NCI-H2196 treated with DMSO at 0.1 percent for 48 hours (cell line): ENCODE results near the gene RNLS.
"Not testable (repeated sequence)": the region's sequence is repeated elsewhere in the genome, so short reads cannot be mapped to it uniquely, and the experiment has no call there.

Experiments used
- DNase-seq: peaks from one replicate; lab custom pipeline; 2025; ENCODE audit not compliant: unreplicated experiment; lab: John Stamatoyannopoulos, UW

Gene RNLS

DNA sequence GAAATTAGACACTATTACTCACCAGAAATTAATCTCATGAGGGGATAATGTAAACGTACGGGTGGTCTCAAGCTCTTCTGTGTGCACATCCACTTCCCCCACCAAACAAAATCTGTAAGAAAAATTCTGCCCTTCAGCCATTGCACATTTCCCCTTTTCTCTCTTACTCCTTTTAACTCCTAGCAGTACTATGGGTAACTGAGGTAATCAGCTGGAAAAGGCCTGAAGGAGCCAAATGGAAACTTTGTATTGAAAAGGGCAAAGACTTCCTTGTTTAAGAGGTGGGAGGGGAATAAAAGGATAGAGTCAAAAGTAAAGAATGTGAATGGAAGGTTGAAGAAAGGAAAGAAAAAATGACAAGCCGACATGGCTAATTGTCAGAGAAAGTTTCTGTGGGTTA lies 273.8 kb downstream of the RNLS start:
- no peak for DNase-seq

GRCh38 chr10:88308361-88308760 lies 274.8 kb downstream of the RNLS start:
- not testable (repeated sequence) for DNase-seq

- no peak for DNase-seq
These were observed 283.3 kb downstream of the RNLS start for GRCh38 chr10:88299787-88300186.

DNA sequence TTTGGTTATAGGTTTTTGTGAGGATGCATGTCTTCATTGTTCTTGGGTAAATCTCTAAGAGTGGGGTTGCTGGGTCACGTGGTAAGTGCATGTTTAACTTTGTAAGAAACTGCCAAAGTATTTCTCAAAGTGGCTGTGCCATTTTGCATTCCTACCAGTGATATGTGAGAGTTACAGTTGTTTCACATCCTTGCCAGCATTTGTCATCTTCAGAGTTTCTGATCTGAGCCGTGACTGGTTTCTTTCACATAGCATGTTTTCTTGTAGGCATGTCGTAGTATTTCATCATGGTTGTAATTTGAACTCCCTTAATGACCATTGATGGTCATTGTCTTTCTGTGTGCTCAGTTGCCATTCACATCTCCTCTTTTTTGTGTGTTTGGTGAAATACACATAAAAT lies 286.0 kb downstream of the RNLS start:
- no peak for DNase-seq

- DNase-seq: no peak
These were observed 289.4 kb downstream of the RNLS start for GRCh38 chr10:88293651-88294230.

GRCh38 chr10:88293073-88293472 lies 290.0 kb downstream of the RNLS start:
- DNase-seq: no peak

DNA sequence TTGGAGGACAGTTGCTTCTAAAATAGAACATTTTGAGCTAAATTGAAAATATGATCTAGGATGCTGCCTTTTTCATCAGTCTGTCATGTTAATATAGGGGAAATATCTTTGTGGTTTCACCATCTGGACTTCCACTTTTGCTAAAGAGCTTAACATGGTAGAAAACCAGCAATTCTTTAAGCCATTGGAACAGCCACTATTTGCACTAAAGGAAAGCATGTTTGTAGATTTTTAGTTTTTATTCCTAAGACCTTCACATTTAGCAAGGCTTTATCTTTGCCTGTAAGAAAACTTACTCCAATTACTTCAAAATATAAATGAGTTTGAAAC lies 291.0 kb downstream of the RNLS start:
- no peak for DNase-seq

DNA sequence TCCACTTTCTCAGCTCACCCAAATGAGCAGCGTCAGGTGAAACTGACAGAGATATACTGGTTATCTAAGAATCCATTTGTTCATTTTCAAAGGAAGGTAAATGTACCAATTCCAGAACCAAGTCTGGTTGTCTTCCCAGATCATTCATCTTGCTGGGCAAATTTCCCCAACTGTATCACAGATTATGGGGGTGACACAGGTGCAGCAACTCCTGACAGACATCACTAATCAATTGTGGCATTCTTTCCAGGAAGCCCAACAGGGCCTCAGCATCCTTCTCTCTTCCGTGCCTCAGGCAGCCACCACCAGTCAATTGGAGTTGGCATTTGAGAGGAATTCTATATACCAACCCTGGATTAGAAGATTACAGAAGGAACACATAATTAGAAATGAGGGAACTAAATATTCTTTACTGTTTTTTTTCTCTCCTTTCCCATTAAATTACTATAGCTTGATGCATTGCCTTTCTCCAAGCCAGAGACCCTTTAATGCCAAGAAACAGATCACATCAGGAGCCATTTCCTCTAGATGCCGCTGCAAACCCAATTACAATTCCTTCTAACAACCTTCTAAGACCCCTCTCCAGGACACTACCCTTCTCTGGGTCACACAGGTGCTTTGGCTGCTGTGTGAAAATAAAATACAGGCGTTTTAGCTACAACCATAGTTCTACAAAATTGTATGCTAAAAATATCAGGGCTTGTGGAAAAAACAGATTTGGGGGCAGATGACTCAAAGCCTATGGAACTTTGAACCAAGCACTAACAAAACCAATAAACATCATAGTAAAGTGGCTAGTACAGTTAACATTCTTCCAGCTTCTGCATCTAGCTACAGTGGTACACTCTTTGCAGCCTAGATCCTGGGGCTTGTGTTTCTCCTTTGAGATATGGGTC lies 291.6 kb downstream of the RNLS start:
- no peak for DNase-seq

DNA sequence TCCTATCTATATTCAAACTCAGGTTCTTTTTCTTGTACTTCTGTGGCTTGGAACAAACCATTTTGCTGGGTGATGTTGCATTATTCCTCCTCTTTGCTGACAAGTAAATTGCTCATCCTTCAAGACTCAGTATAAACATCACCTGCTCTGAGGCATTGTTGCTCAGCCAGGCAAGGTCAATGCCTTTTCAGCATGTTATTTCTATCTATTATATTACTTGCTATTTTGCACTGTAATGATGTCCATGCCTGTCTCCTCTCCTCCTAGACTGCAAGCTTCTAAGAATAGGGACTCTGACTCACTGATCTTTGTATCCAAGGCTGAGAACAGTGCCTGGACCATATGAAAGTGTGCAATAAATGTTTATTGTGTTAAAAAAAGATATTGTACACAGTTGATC lies 293.8 kb downstream of the RNLS start:
- DNase-seq: no peak

DNA sequence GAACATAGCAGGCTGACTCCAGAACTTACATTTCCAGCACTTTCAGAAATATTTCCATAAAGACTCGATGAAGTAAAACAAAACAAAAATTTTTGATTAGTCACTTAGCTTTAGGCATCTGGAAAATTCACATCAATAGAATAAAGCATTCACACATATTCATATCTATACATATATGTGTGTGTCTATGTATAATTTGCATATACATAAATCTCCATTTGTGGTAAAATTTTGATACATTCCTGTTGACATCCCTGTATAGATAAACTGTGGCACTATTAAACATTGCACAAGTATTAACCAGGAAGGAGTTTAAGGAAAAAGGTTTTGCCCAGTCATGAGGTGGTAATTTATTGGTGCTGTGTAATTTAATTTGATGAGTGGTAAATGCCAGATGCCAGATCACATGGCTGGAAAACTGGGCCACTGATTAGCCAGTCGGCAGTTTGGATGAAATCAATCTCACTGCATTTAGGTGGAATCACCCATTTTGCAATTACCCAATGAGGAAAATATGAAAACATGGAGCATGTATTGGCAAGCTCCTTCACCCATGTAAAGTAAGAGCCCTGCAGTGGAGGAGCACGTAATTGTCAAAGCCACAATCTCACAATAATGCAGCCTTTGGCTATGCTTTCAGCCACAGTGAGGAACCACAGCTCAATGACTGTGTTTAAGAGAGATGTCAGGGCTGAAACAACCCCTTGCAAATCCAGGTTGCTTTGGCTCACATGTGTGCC lies 294.6 kb downstream of the RNLS start:
- DNase-seq: no peak

GRCh38 chr10:88286030-88286429 lies 297.1 kb downstream of the RNLS start:
- DNase-seq: no peak

GRCh38 chr10:88281592-88282347 lies 301.3 kb downstream of the RNLS start:
- no peak for DNase-seq

DNA sequence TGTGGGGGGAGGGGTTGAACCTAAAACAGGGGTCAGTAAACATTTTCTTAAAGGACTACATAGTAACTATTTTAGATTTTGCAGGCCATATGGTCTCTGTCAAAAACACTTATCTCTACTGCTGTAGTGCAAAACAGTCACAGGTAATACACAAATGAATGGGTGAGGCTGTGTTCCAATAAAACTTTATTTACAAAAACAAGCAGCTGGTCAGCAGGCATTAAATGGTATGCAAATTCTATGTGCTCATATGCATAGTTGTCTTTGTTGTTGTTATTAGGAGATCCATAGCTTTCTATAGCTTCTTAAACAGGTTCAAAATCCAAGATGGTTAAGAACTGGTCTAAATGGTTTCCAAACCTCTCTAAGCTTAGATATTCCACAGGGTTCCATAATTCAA lies 302.6 kb downstream of the RNLS start:
- no peak for DNase-seq

DNA sequence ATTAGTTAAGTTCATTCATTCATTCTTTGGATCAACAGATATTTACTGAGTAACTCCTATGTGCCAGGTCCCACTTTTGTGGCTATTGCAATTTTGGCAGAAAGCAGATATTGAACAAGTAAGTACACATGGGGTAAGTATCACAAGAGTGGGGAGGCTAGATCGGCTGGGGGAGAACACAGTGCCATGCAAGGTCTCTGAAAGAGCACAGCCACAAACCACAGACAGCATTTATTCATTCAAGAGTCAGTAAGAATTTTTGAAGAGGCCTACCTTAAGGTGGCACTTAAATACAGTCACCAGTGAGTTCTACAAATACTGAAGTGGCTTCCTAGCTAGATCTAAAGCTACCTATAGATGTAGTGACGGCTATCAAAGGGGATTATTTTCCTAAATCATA lies 304.2 kb downstream of the RNLS start:
- DNase-seq: no peak

DNA sequence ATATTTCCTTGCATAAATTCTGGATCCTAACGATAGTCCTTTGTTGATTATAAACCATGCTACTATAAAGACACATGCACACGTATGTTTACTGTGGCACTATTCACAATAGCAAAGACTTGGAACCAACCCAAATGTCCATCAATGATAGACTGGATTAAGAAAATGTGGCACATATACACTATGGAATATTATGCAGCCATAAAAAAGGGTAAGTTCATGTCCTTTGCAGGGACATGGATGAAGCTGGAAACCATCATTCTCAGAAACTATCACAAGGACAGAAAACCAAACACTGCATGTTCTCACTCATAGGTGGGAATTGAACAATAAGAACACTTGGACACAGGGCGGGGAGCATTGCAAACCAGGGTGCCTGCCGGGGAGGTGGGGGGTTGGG lies 306.2 kb downstream of the RNLS start:
- DNase-seq: not testable (repeated sequence)

GRCh38 chr10:88274286-88274685 lies 308.8 kb downstream of the RNLS start:
- no peak for DNase-seq

DNA sequence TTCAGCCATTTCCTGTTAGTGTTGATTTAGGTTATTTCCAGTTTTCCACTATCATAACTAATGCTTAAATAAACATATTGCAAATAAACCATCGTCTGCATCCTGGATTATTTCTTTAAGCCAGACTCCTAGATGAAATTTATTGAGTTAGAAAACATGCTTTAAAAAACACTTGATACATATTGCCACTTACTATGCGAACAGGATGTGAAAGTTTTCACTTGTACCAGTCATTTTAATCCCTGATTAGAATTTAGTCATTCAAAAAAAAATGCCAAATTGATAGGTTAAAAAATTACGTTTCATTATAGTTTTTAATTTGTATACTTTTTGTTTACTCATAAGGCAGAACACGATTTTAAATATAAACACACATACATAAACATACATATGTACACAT lies 309.6 kb downstream of the RNLS start:
- DNase-seq: no peak

DNA sequence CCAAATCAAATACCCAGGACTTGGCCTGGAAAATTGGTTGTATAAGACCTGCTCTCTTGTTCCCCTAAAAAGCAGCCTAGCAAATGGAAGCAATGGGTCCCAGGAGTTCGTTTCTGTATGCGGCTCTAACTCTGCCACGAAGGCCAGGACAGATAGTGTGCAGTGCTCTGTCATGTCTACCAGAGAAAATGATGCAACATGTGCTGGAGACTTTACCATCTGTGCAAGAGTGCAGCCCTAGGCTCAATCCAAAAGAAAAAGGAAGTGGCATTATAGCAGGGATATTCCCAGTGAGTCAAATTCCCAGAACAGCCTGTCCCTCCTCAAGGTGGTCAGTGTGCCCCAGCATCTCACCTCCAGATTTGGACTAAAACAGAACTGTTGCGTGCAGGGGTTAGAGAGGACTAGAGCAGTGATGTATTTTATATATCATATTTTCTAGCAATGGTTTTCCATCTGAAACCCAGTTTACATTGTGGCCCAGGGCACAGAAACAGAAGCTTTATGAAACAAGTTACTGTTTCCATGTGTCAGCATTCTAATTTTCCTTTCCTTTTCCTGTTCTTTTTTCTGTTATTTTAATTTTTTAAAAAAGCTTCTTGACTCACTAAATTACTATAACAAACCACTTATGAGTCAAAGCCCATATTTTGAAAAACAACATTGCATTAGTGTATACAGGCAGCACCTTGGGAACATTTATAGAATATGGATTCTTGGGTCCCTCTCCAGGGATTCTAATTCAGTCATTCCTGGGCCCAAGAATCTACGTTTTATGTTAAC lies 311.2 kb downstream of the RNLS start:
- DNase-seq: no peak

GRCh38 chr10:88270871-88271713 lies 312.0 kb downstream of the RNLS start:
- DNase-seq: no peak
